Spleen (tissue), 7 donors: ENCODE measurements around the gene ANKRD11.

Source experiments
- POLR2A ChIP-seq, 3 donors: fragments of 450-650 bp; IDR thresholded peaks; one replicate each; pipeline ENCODE4 v1.5.1; 2017; ENCODE audit warnings: antibody characterized with exemption in 3 of 3, mild to moderate bottlenecking in 1 of 3
- POLR2AphosphoS5 ChIP-seq, 3 donors: sonication (generic); formaldehyde crosslinking; IDR thresholded peaks; one replicate each; pipeline ENCODE4 v1.5.1; 2017; ENCODE audit warnings: antibody characterized with exemption in 3 of 3
- TF ChIP-seq, protein P1 (sequence below), 11 experiments: fragments of 200-600 bp in 7 of 11; fragments of 450-650 bp in 4 of 11; sonication (generic) in 4 of 11; IDR thresholded peaks in 8 of 11; conservative IDR thresholded peaks in 3 of 11; 1 replicate in 7 of 11; 2 replicates in 4 of 11; pipeline versions ENCODE4 v1.4.0 to v1.8.0; 2016 to 2021; ENCODE audit warnings: antibody characterized with exemption in 11 of 11, inconsistent platforms in 4 of 11, mild to moderate bottlenecking in 1 of 11
- donor health status: DM: no; HTN: no; CAD: no; lungs with moderate emphysema.
- donor health status: DM: no; HTN: no; CAD: no.
- donor health status: DM: no; HTN: no; CAD: no.

- TF ChIP-seq, protein P1, sequence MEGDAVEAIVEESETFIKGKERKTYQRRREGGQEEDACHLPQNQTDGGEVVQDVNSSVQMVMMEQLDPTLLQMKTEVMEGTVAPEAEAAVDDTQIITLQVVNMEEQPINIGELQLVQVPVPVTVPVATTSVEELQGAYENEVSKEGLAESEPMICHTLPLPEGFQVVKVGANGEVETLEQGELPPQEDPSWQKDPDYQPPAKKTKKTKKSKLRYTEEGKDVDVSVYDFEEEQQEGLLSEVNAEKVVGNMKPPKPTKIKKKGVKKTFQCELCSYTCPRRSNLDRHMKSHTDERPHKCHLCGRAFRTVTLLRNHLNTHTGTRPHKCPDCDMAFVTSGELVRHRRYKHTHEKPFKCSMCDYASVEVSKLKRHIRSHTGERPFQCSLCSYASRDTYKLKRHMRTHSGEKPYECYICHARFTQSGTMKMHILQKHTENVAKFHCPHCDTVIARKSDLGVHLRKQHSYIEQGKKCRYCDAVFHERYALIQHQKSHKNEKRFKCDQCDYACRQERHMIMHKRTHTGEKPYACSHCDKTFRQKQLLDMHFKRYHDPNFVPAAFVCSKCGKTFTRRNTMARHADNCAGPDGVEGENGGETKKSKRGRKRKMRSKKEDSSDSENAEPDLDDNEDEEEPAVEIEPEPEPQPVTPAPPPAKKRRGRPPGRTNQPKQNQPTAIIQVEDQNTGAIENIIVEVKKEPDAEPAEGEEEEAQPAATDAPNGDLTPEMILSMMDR (IDR thresholded peaks at IDR 0.05 in 8 of 11, conservative IDR thresholded peaks at IDR 0.05 in 3 of 11), result no peak
- TF ChIP-seq POLR2AphosphoS5 (IDR thresholded peaks at IDR 0.05), result peak in 2 of 3 donors; percentile 9 to 41
- TF ChIP-seq POLR2A (IDR thresholded peaks at IDR 0.05), result no peak
Observed at GRCh38 chr16:89278441-89279240, 211.7 kb downstream of the ANKRD11 start.
